CD4-positive, alpha-beta memory T cell (primary cell): ENCODE data around the gene THAP12. TPM values are rescaled to one million over a fixed set of nuclear protein-coding genes. Genes with fewer than 3 reads are reported as not detected.
"Not testable (repeated sequence)": the region's sequence is repeated elsewhere in the genome, so short reads cannot be mapped to it uniquely, and the experiment has no call there.

Experiments used
- CTCF ChIA-PET: fragments of 350-600 bp; sonication (Branson Sonifier 250); formaldehyde crosslinking; loops from one replicate; lab custom pipeline; 2021; ENCODE audit warnings: inconsistent platforms; ENCODE audit not compliant: partially characterized antibody; lab: Charles Lee
- POLR2A ChIA-PET: fragments of 350-600 bp; sonication (Branson Sonifier 250); formaldehyde crosslinking; loops from one replicate; lab custom pipeline; 2021; ENCODE audit not compliant: partially characterized antibody; lab: Charles Lee
- DNase-seq, 5 donors: peaks; one replicate each; pipeline versions ENCODE4 v3.0.0 to v3.0.0-alpha.2; 2020 to 2022; ENCODE audit warnings: mixed read lengths in 1 of 5
- H3K27ac ChIP-seq: one replicate; pipeline ENCODE4 v1.7.0; 2013; ENCODE audit warnings: low read depth, low read length
- H3K27me3 ChIP-seq: 2 replicates; pipeline ENCODE4 v1.7.0; 2013; ENCODE audit warnings: mild to moderate bottlenecking, low read length, moderate library complexity; ENCODE audit not compliant: insufficient read depth
- H3K36me3 ChIP-seq: 2 replicates; pipeline ENCODE4 v1.7.0; 2013; ENCODE audit warnings: mild to moderate bottlenecking, low read length, moderate library complexity; ENCODE audit not compliant: insufficient read depth
- H3K4me1 ChIP-seq: 2 replicates; pipeline ENCODE4 v1.7.0; 2013; ENCODE audit warnings: mild to moderate bottlenecking, low read length, moderate library complexity; ENCODE audit not compliant: insufficient read depth
- H3K4me3 ChIP-seq, 2 donors: one replicate each; pipeline ENCODE4 v1.7.0; 2013; ENCODE audit warnings: low read length in 2 of 2, mild to moderate bottlenecking in 1 of 2
- H3K9me3 ChIP-seq, 2 donors: one replicate each; pipeline ENCODE4 v1.7.0; 2013; ENCODE audit warnings: low read length in 2 of 2, control low read depth in 1 of 2; ENCODE audit not compliant: control insufficient read depth in 1 of 2
- H3K27ac Mint-ChIP-seq, 7 donors: one replicate each; pipeline ENCODE4 v1.8.0; 2020 to 2021; ENCODE audit warnings: mixed read lengths in 7 of 7, mild to moderate bottlenecking in 6 of 7, inconsistent platforms in 3 of 7, moderate library complexity in 3 of 7
- H3K27me3 Mint-ChIP-seq, 2 donors: one replicate each; pipeline ENCODE4 v1.8.0; 2020 to 2021; ENCODE audit warnings: mixed read lengths in 2 of 2
- H3K36me3 Mint-ChIP-seq, 2 donors: one replicate each; pipeline ENCODE4 v1.8.0; 2020 to 2021; ENCODE audit warnings: mixed read lengths in 2 of 2, inconsistent platforms in 1 of 2, mild to moderate bottlenecking in 1 of 2
- H3K4me1 Mint-ChIP-seq, 4 donors: one replicate each; pipeline ENCODE4 v1.8.0; 2020 to 2021; ENCODE audit warnings: mixed read lengths in 4 of 4, mild to moderate bottlenecking in 1 of 4
- H3K4me3 Mint-ChIP-seq, 8 donors: one replicate each; pipeline ENCODE4 v1.8.0; 2020 to 2021; ENCODE audit warnings: mixed read lengths in 8 of 8, mild to moderate bottlenecking in 7 of 8, moderate library complexity in 6 of 8, inconsistent platforms in 3 of 8
- H3K9me3 Mint-ChIP-seq, 8 donors: one replicate each; pipeline ENCODE4 v1.8.0; 2020 to 2021; ENCODE audit warnings: mixed read lengths in 8 of 8, mild to moderate bottlenecking in 5 of 8, inconsistent platforms in 3 of 8, moderate library complexity in 1 of 8
- intact Hi-C: fragments of 100-400 bp; cut with micrococcal nuclease; formaldehyde crosslinking; loops from one replicate; pipeline ENCODE4 v1.15.1; 2023
- polyA plus RNA-seq, 2 donors: library from polyadenylated mRNA; unstranded; fragments of 300-500 nt; fragmentation: Illumina TruSeq; gene quantifications; one replicate each; pipeline ENCODE4 v1.2.3, GENCODE V29; 2021
- total RNA-seq, 2 experiments: library from RNA; stranded (reverse); gene quantifications; one replicate each; pipeline ENCODE4 v1.2.3, GENCODE V29; 2021

The THAP12 gene
- total and polyA plus RNA-seq, 4 experiments from 2014 or later, result 53.7 to 76.2 (median 62.8) TPM

GRCh38 chr11:76327756-76328388 is 53.1 kb downstream of the THAP12 start:
- Histone ChIP-seq H3K4me1 (no peaks in the 10 kb centered on the region), H3K27me3 (no peaks in the 10 kb centered on the region), H3K9me3 (no peaks in the 10 kb centered on the region), H3K27ac (no peak overlapping the region), H3K36me3 (no peaks in the 10 kb centered on the region), H3K4me3 (no peak overlapping the region)
- ChIA-PET POLR2A (no interaction called here), CTCF (interaction anchor here (2.5 kb wide), 1 partner anchor 120 kb away, joined by 14 read pairs; no protein-coding TSS in a partner anchor)
- DNase-seq, result no peak
- Mint-ChIP-seq H3K9me3 (no peaks in the 10 kb centered on the region), H3K27me3 (peaks cover 6 to 8% of the 10 kb centered on the region in 2 donors), H3K4me1 (peaks cover 0 to 11% (median 5%) of the 10 kb centered on the region in 4 donors), H3K36me3 (no peaks in the 10 kb centered on the region), H3K4me3 (no peak overlapping the region), H3K27ac (no peak overlapping the region)
- intact Hi-C loops, result no loop called here

- Histone ChIP-seq H3K4me3 (no peak overlapping the region), H3K36me3 (no peaks in the 10 kb centered on the region), H3K27ac (no peak overlapping the region), H3K27me3 (no peaks in the 10 kb centered on the region), H3K9me3 (no peaks in the 10 kb centered on the region), H3K4me1 (no peaks in the 10 kb centered on the region)
- CTCF ChIA-PET, result interaction anchor here (2.5 kb wide), 1 partner anchor 119 kb away, joined by 14 read pairs; no protein-coding TSS in a partner anchor
- no peak for DNase-seq
- Mint-ChIP-seq H3K27ac (no peak overlapping the region), H3K4me3 (no peak overlapping the region), H3K27me3 (peaks cover 9 to 12% of the 10 kb centered on the region in 2 donors), H3K36me3 (no peaks in the 10 kb centered on the region), H3K4me1 (peaks cover 0 to 15% (median 6%) of the 10 kb centered on the region in 4 donors), H3K9me3 (no peaks in the 10 kb centered on the region)
- intact Hi-C loops, result no loop called here
- POLR2A ChIA-PET, result no interaction called here
These were observed 53.7 kb downstream of the THAP12 start for GRCh38 chr11:76327202-76327601.

- Mint-ChIP-seq H3K9me3 (no peaks in the 10 kb centered on the region), H3K27ac (no peak overlapping the region), H3K27me3 (peaks cover 20 to 24% of the 10 kb centered on the region in 2 donors), H3K36me3 (no peaks in the 10 kb centered on the region), H3K4me3 (no peak overlapping the region), H3K4me1 (peaks cover 0 to 15% (median 6%) of the 10 kb centered on the region in 4 donors)
- peaks cover 4% of the 10 kb centered on the region for H3K27me3 ChIP-seq
- no peak overlapping the region for H3K4me3 ChIP-seq
- H3K27ac ChIP-seq, result no peak overlapping the region
- no peak for DNase-seq
- ChIA-PET POLR2A (no interaction called here), CTCF (interaction anchor here (8.9 kb wide), 1 partner anchor 116 kb away, joined by 288 read pairs; the partner anchor contains the start of gene WNT11)
- H3K36me3 ChIP-seq, result no peaks in the 10 kb centered on the region
- intact Hi-C loops, result no loop called here
- no peaks in the 10 kb centered on the region for H3K4me1 ChIP-seq
- H3K9me3 ChIP-seq, result no peaks in the 10 kb centered on the region
These were observed 55.7 kb downstream of the THAP12 start for GRCh38 chr11:76325185-76325584.

DNA sequence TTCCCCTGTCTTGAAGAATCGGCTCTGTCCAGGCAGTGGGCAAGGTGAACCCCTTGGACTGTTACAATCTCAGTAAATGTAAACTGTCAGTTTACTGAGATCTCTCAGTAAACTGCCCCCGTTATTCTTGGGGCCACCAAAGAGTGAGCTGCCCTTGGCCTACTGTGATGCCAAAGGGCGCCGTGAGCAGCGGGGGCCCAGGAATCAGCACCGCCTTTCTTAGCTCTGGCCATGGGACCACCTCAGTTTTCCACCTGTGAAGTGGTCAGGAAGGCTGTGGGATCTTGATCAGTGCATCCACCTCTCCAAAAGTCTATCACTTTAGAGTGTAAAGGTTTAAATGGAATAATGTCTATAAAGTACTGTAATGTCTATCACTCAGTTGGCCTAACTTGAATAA is 57.1 kb downstream of the THAP12 start:
- Mint-ChIP-seq H3K4me1 (peaks cover 0 to 15% (median 6%) of the 10 kb centered on the region in 4 donors), H3K36me3 (no peaks in the 10 kb centered on the region), H3K9me3 (no peaks in the 10 kb centered on the region), H3K27ac (no peak overlapping the region), H3K4me3 (peak overlapping the region in 3 of 8 donors; percentile 6 to 35 (median 19)), H3K27me3 (peaks cover 26 to 30% of the 10 kb centered on the region in 2 donors)
- POLR2A ChIA-PET, result no interaction called here
- Histone ChIP-seq H3K36me3 (no peaks in the 10 kb centered on the region), H3K4me1 (no peaks in the 10 kb centered on the region), H3K27me3 (peaks cover 8% of the 10 kb centered on the region), H3K9me3 (no peaks in the 10 kb centered on the region), H3K4me3 (no peak overlapping the region), H3K27ac (no peak overlapping the region)
- intact Hi-C loops, result no loop called here
- DNase-seq, result no peak
- CTCF ChIA-PET, result interaction anchor here (1.4 to 8.9 kb wide), 3 partner anchors 15 to 522 kb away, joined by 3 to 288 read pairs (median 4); partner anchors contain the start of gene WNT11

GRCh38 chr11:76323375-76323774 is 57.6 kb downstream of the THAP12 start:
- peaks cover 27 to 31% of the 10 kb centered on the region in 2 donors for H3K27me3 Mint-ChIP-seq
- H3K9me3 Mint-ChIP-seq, H3K9me3 ChIP-seq, intact Hi-C loops, H3K36me3 Mint-ChIP-seq, H3K4me1 ChIP-seq, H3K27ac ChIP-seq, H3K4me3 ChIP-seq, DNase-seq, H3K27me3 ChIP-seq, H3K36me3 ChIP-seq: not testable (repeated sequence)
- peak overlapping the region in 1 of 8 donors; percentile 6 for H3K4me3 Mint-ChIP-seq
- H3K27ac Mint-ChIP-seq, result peak overlapping the region in 2 of 7 donors; percentile 11 to 64
- ChIA-PET CTCF (interaction anchor here (1.4 to 8.9 kb wide), 3 partner anchors 15 to 522 kb away, joined by 3 to 288 read pairs (median 4); partner anchors contain the start of gene WNT11), POLR2A (interaction anchor here (0.8 kb wide), 1 partner anchor 9 kb away, joined by 3 read pairs; no protein-coding TSS in a partner anchor)
- H3K4me1 Mint-ChIP-seq, result peaks cover 0 to 15% (median 6%) of the 10 kb centered on the region in 4 donors

- H3K4me1 Mint-ChIP-seq, result peaks cover 0 to 15% (median 6%) of the 10 kb centered on the region in 4 donors
- Histone ChIP-seq H3K36me3 (no peaks in the 10 kb centered on the region), H3K27me3 (peaks cover 8% of the 10 kb centered on the region), H3K4me3 (no peak overlapping the region), H3K9me3 (no peaks in the 10 kb centered on the region), H3K4me1 (no peaks in the 10 kb centered on the region), H3K27ac (no peak overlapping the region)
- intact Hi-C loops, result no loop called here
- CTCF ChIA-PET, result interaction anchor here (1.4 to 8.9 kb wide), 4 partner anchors 16 to 521 kb away, joined by 3 to 288 read pairs (median 4); partner anchors contain the start of gene WNT11
- peak overlapping the region in 1 of 7 donors; percentile 64 for H3K27ac Mint-ChIP-seq
- no peaks in the 10 kb centered on the region for H3K9me3 Mint-ChIP-seq
- DNase-seq, result no peak
- no peaks in the 10 kb centered on the region for H3K36me3 Mint-ChIP-seq
- peak overlapping the region in 1 of 8 donors; percentile 1 for H3K4me3 Mint-ChIP-seq
- POLR2A ChIA-PET, result interaction anchor here (0.8 kb wide), 1 partner anchor 9 kb away, joined by 3 read pairs; no protein-coding TSS in a partner anchor
- H3K27me3 Mint-ChIP-seq, result peaks cover 27 to 31% of the 10 kb centered on the region in 2 donors
These were observed 58.0 kb downstream of the THAP12 start for GRCh38 chr11:76322942-76323341.

- Mint-ChIP-seq H3K36me3 (no peaks in the 10 kb centered on the region), H3K9me3 (no peaks in the 10 kb centered on the region), H3K4me3 (peak overlapping the region in 1 of 8 donors; percentile 1), H3K4me1 (peaks cover 0 to 15% (median 6%) of the 10 kb centered on the region in 4 donors), H3K27me3 (peaks cover 27 to 31% of the 10 kb centered on the region in 2 donors), H3K27ac (no peak overlapping the region)
- DNase-seq, result no peak
- CTCF ChIA-PET, result interaction anchor here (0.8 to 8.9 kb wide), 5 partner anchors 14 to 521 kb away, joined by 3 to 288 read pairs (median 4); partner anchors contain the start of gene WNT11
- intact Hi-C loops, result no loop called here
- peaks cover 8% of the 10 kb centered on the region for H3K27me3 ChIP-seq
- POLR2A ChIA-PET, result interaction anchor here (0.8 kb wide), 1 partner anchor 9 kb away, joined by 3 read pairs; no protein-coding TSS in a partner anchor
- H3K4me3 ChIP-seq, result no peak overlapping the region
- H3K9me3 ChIP-seq, result no peaks in the 10 kb centered on the region
- no peaks in the 10 kb centered on the region for H3K4me1 ChIP-seq
- H3K36me3 ChIP-seq, result no peaks in the 10 kb centered on the region
- no peak overlapping the region for H3K27ac ChIP-seq
These were observed 58.4 kb downstream of the THAP12 start for GRCh38 chr11:76322540-76322939.
